Smooth muscle cell of the pulmonary artery (primary cell): ENCODE measurements around the gene HCFC2. TPM values are rescaled to one million over a fixed set of nuclear protein-coding genes. Genes with fewer than 3 reads are reported as not detected.

ENCODE experiments used
- total RNA-seq: library from RNA; depleted of rRNA; stranded (reverse); fragments of >200 nt; gene quantifications from 2 replicates; pipeline ENCODE4 v1.2.3, GENCODE V29; 2014

Gene HCFC2
- 22.8 and 30.8 TPM in 2 replicates for total RNA-seq

GRCh38 chr12:104064031-104064841 is at the start of gene HCFC2:
Gene HCFC2 (plus strand): TSS chr12:104064531. CDS start chr12:104064561, 30 bp downstream.

GRCh38 chr12:104049903-104050356 is 14.4 kb upstream of the HCFC2 start, which contains the start of gene GLT8D2:
Gene GLT8D2 (minus strand): TSS chr12:104050187. CDS start chr12:104019648, 30,539 bp downstream.

GRCh38 chr12:104137902-104138796 is 73.8 kb downstream of the HCFC2 start, which contains the start of gene NFYB:
Gene NFYB (minus strand): TSS chr12:104138210. CDS start chr12:104135453, 2,757 bp downstream.

Other genes with a start within 250 kb of the HCFC2 start
- gene NT5DC3, start 223.3 kb upstream of the HCFC2 start, total RNA-seq = 8.3 and 12.8 TPM in 2 replicates
- gene HSP90B1, start 134.1 kb upstream of the HCFC2 start, total RNA-seq = 1,383 and 1,830 TPM in 2 replicates
- gene TDG, start 98.7 kb upstream of the HCFC2 start, total RNA-seq = 20.0 and 20.9 TPM in 2 replicates
- gene GLT8D2, start 14.3 kb upstream of the HCFC2 start, total RNA-seq = 41.9 and 43.5 TPM in 2 replicates
- 20.3 and 26.7 TPM in 2 replicates for gene NFYB, start 73.7 kb downstream of the HCFC2 start, total RNA-seq
- gene TXNRD1, start 151.2 kb downstream of the HCFC2 start, total RNA-seq = 671 and 1,049 TPM in 2 replicates
- 8.9 and 14.2 TPM in 2 replicates for gene EID3, start 239.2 kb downstream of the HCFC2 start, total RNA-seq